Nephron (organoid): ENCODE measurements around the gene SOX18.

Source experiments
- H3K27ac Mint-ChIP-seq, 3 experiments: 2 replicates each; pipeline ENCODE4 v1.8.0; 2020; ENCODE audit warnings: mixed read lengths in 3 of 3, mild to moderate bottlenecking in 2 of 3, moderate library complexity in 1 of 3
- H3K27me3 Mint-ChIP-seq: 2 replicates; pipeline ENCODE4 v1.8.0; 2021; ENCODE audit warnings: low read depth, mild to moderate bottlenecking, moderate library complexity, mixed read lengths
- H3K36me3 Mint-ChIP-seq: 2 replicates; pipeline ENCODE4 v1.8.0; 2020; ENCODE audit warnings: low read depth, mixed read lengths
- H3K4me1 Mint-ChIP-seq: 2 replicates; pipeline ENCODE4 v1.8.0; 2020; ENCODE audit warnings: mixed read lengths
- H3K4me3 Mint-ChIP-seq, 3 experiments: 2 replicates each; pipeline ENCODE4 v1.8.0; 2020; ENCODE audit warnings: mild to moderate bottlenecking in 3 of 3, mixed read lengths in 3 of 3, moderate library complexity in 2 of 3
- H3K9me3 Mint-ChIP-seq: 2 replicates; pipeline ENCODE4 v1.8.0; 2020; ENCODE audit warnings: mixed read lengths
- CTCF ChIP-seq, 3 experiments: fragments of 200-600 bp; sonication (generic); IDR thresholded peaks; one replicate each; pipeline ENCODE4 v1.5.0; 2021; ENCODE audit warnings: antibody characterized with exemption in 3 of 3; ENCODE audit not compliant: unreplicated experiment in 3 of 3

The SOX18 gene

GRCh38 chr20:64027981-64028685 lies 21.3 kb downstream of the SOX18 start:
- Mint-ChIP-seq H3K36me3 (peaks cover 59% of the 10 kb centered on the region), H3K4me3 (no peak overlapping the region), H3K9me3 (no peaks in the 10 kb centered on the region), H3K27ac (no peak overlapping the region), H3K27me3 (peaks cover 3% of the 10 kb centered on the region), H3K4me1 (no peaks in the 10 kb centered on the region)
- no peak for TF ChIP-seq CTCF (IDR thresholded peaks at IDR 0.05; ENCODE audit: unreplicated experiment in 3 of 3)

GRCh38 chr20:64025826-64026412 lies 23.5 kb downstream of the SOX18 start:
- Mint-ChIP-seq H3K27me3 (peaks cover 3% of the 10 kb centered on the region), H3K9me3 (no peaks in the 10 kb centered on the region), H3K4me3 (no peak overlapping the region), H3K27ac (no peak overlapping the region), H3K4me1 (no peaks in the 10 kb centered on the region), H3K36me3 (peaks cover 72% of the 10 kb centered on the region)
- TF ChIP-seq CTCF (IDR thresholded peaks at IDR 0.05; ENCODE audit: unreplicated experiment in 3 of 3) = no peak

GRCh38 chr20:64025101-64025825 lies 24.2 kb downstream of the SOX18 start:
- H3K4me1 Mint-ChIP-seq = no peaks in the 10 kb centered on the region
- H3K27me3 Mint-ChIP-seq = peaks cover 3% of the 10 kb centered on the region
- no peaks in the 10 kb centered on the region for H3K9me3 Mint-ChIP-seq
- no peak overlapping the region for H3K4me3 Mint-ChIP-seq
- H3K36me3 Mint-ChIP-seq = peaks cover 67% of the 10 kb centered on the region
- no peak overlapping the region for H3K27ac Mint-ChIP-seq
- no peak for TF ChIP-seq CTCF (IDR thresholded peaks at IDR 0.05; ENCODE audit: unreplicated experiment in 3 of 3)

- no peaks in the 10 kb centered on the region for H3K9me3 Mint-ChIP-seq
- no peaks in the 10 kb centered on the region for H3K4me1 Mint-ChIP-seq
- no peak overlapping the region for H3K4me3 Mint-ChIP-seq
- H3K36me3 Mint-ChIP-seq = peaks cover 68% of the 10 kb centered on the region
- TF ChIP-seq CTCF (IDR thresholded peaks at IDR 0.05; ENCODE audit: unreplicated experiment in 3 of 3) = no peak
- peaks cover 3% of the 10 kb centered on the region for H3K27me3 Mint-ChIP-seq
- H3K27ac Mint-ChIP-seq = peak overlapping the region in 1 of 3 experiments; percentile 58
These were observed 25.1 kb downstream of the SOX18 start for GRCh38 chr20:64024141-64024990.

GRCh38 chr20:64023361-64024140 lies 25.9 kb downstream of the SOX18 start:
- H3K27ac Mint-ChIP-seq = peak overlapping the region in 1 of 3 experiments; percentile 58
- no peak for TF ChIP-seq CTCF (IDR thresholded peaks at IDR 0.05; ENCODE audit: unreplicated experiment in 3 of 3)
- no peak overlapping the region for H3K4me3 Mint-ChIP-seq
- no peaks in the 10 kb centered on the region for H3K9me3 Mint-ChIP-seq
- H3K27me3 Mint-ChIP-seq = peaks cover 3% of the 10 kb centered on the region
- H3K36me3 Mint-ChIP-seq = peaks cover 70% of the 10 kb centered on the region
- no peaks in the 10 kb centered on the region for H3K4me1 Mint-ChIP-seq
